ENCODE measurements around the gene USP32. TPM values are rescaled to one million over a fixed set of nuclear protein-coding genes. Genes with fewer than 3 reads are reported as not detected.
A peak's percentile ranks its signal among the peaks of the same experiment; 100 is the strongest.

USP32 gene
- total and polyA plus RNA-seq, 3 experiments from 2014 or later = 8.6 to 24.8 (median 23.1) TPM

- Histone ChIP-seq H3K9me3 (ENCODE audit: low read length) (no peaks in the 10 kb centered on the region), H3K27me3 (ENCODE audit: insufficient read depth, low read length, poor library complexity, severe bottlenecking) (no peaks in the 10 kb centered on the region), H3K27ac (ENCODE audit: low read depth, low read length) (no peak overlapping the region), H3K36me3 (ENCODE audit: insufficient read depth, low read length) (no peaks in the 10 kb centered on the region), H3K4me3 (ENCODE audit: low read length) (no peak overlapping the region), H3K4me1 (ENCODE audit: insufficient read depth, low read length) (no peaks in the 10 kb centered on the region)
- Mint-ChIP-seq H3K9me3 (no peaks in the 10 kb centered on the region), H3K27me3 (no peaks in the 10 kb centered on the region), H3K27ac (no peak overlapping the region), H3K4me1 (no peaks in the 10 kb centered on the region), H3K4me3 (no peak overlapping the region), H3K36me3 (peaks cover 3 to 61% (median 8%) of the 10 kb centered on the region in 3 donors)
- DNase-seq = no peak
- POLR2A ChIA-PET = no interaction called here
- CTCF ChIA-PET = no interaction called here
These were observed 122.5 kb downstream of the USP32 start for GRCh38 chr17:60269417-60269816.

GRCh38 chr17:60260540-60260939 is 131.4 kb downstream of the USP32 start:
- CTCF ChIA-PET = no interaction called here
- Histone ChIP-seq H3K27ac (ENCODE audit: low read depth, low read length) (no peak overlapping the region), H3K4me1 (ENCODE audit: insufficient read depth, low read length) (no peaks in the 10 kb centered on the region), H3K27me3 (ENCODE audit: insufficient read depth, low read length, poor library complexity, severe bottlenecking) (no peaks in the 10 kb centered on the region), H3K36me3 (ENCODE audit: insufficient read depth, low read length) (no peaks in the 10 kb centered on the region), H3K9me3 (ENCODE audit: low read length) (no peaks in the 10 kb centered on the region), H3K4me3 (ENCODE audit: low read length) (no peak overlapping the region)
- H3K4me1 Mint-ChIP-seq = no peaks in the 10 kb centered on the region
- no peak overlapping the region for H3K4me3 Mint-ChIP-seq
- DNase-seq = no peak
- H3K27ac Mint-ChIP-seq = no peak overlapping the region
- no peaks in the 10 kb centered on the region for H3K9me3 Mint-ChIP-seq
- POLR2A ChIA-PET = no interaction called here
- no peaks in the 10 kb centered on the region for H3K27me3 Mint-ChIP-seq
- H3K36me3 Mint-ChIP-seq = peaks cover 9 to 60% (median 29%) of the 10 kb centered on the region in 3 donors

GRCh38 chr17:60258313-60258712 is 133.6 kb downstream of the USP32 start:
- POLR2A ChIA-PET = no interaction called here
- no peaks in the 10 kb centered on the region for H3K27me3 ChIP-seq (ENCODE audit: insufficient read depth, low read length, poor library complexity, severe bottlenecking)
- no peaks in the 10 kb centered on the region for H3K4me1 ChIP-seq (ENCODE audit: insufficient read depth, low read length)
- H3K9me3 ChIP-seq (ENCODE audit: low read length) = no peaks in the 10 kb centered on the region
- no peak overlapping the region for H3K4me3 ChIP-seq (ENCODE audit: low read length)
- Mint-ChIP-seq H3K27ac (no peak overlapping the region), H3K9me3 (no peaks in the 10 kb centered on the region), H3K36me3 (peaks cover 9 to 60% (median 28%) of the 10 kb centered on the region in 3 donors), H3K4me3 (no peak overlapping the region), H3K4me1 (no peaks in the 10 kb centered on the region), H3K27me3 (no peaks in the 10 kb centered on the region)
- no peaks in the 10 kb centered on the region for H3K36me3 ChIP-seq (ENCODE audit: insufficient read depth, low read length)
- no peak for DNase-seq
- H3K27ac ChIP-seq (ENCODE audit: low read depth, low read length) = no peak overlapping the region
- CTCF ChIA-PET = no interaction called here

GRCh38 chr17:60256174-60256573 is 135.8 kb downstream of the USP32 start:
- no peaks in the 10 kb centered on the region for H3K9me3 Mint-ChIP-seq
- CTCF ChIA-PET = no interaction called here
- Histone ChIP-seq H3K9me3 (ENCODE audit: low read length) (no peaks in the 10 kb centered on the region), H3K4me1 (ENCODE audit: insufficient read depth, low read length) (no peaks in the 10 kb centered on the region), H3K27ac (ENCODE audit: low read depth, low read length) (no peak overlapping the region), H3K27me3 (ENCODE audit: insufficient read depth, low read length, poor library complexity, severe bottlenecking) (no peaks in the 10 kb centered on the region), H3K36me3 (ENCODE audit: insufficient read depth, low read length) (no peaks in the 10 kb centered on the region), H3K4me3 (ENCODE audit: low read length) (no peak overlapping the region)
- H3K4me3 Mint-ChIP-seq = no peak overlapping the region
- H3K4me1 Mint-ChIP-seq = no peaks in the 10 kb centered on the region
- no peak overlapping the region for H3K27ac Mint-ChIP-seq
- H3K27me3 Mint-ChIP-seq = no peaks in the 10 kb centered on the region
- no peak for DNase-seq
- peaks cover 12 to 54% (median 21%) of the 10 kb centered on the region in 3 donors for H3K36me3 Mint-ChIP-seq
- POLR2A ChIA-PET = no interaction called here

- Mint-ChIP-seq H3K4me1 (no peaks in the 10 kb centered on the region), H3K4me3 (no peak overlapping the region), H3K27ac (no peak overlapping the region), H3K9me3 (no peaks in the 10 kb centered on the region), H3K27me3 (no peaks in the 10 kb centered on the region), H3K36me3 (peaks cover 21 to 52% (median 24%) of the 10 kb centered on the region in 3 donors)
- POLR2A ChIA-PET = no interaction called here
- no peak for DNase-seq
- Histone ChIP-seq H3K36me3 (ENCODE audit: insufficient read depth, low read length) (no peaks in the 10 kb centered on the region), H3K4me3 (ENCODE audit: low read length) (no peak overlapping the region), H3K9me3 (ENCODE audit: low read length) (no peaks in the 10 kb centered on the region), H3K27ac (ENCODE audit: low read depth, low read length) (no peak overlapping the region), H3K27me3 (ENCODE audit: insufficient read depth, low read length, poor library complexity, severe bottlenecking) (no peaks in the 10 kb centered on the region), H3K4me1 (ENCODE audit: insufficient read depth, low read length) (no peaks in the 10 kb centered on the region)
- CTCF ChIA-PET = no interaction called here
These were observed 138.9 kb downstream of the USP32 start for GRCh38 chr17:60253048-60253447.

GRCh38 chr17:60252459-60252858 is 139.5 kb downstream of the USP32 start:
- Histone ChIP-seq H3K4me1 (ENCODE audit: insufficient read depth, low read length) (no peaks in the 10 kb centered on the region), H3K4me3 (ENCODE audit: low read length) (no peak overlapping the region), H3K9me3 (ENCODE audit: low read length) (no peaks in the 10 kb centered on the region), H3K27ac (ENCODE audit: low read depth, low read length) (no peak overlapping the region), H3K27me3 (ENCODE audit: insufficient read depth, low read length, poor library complexity, severe bottlenecking) (no peaks in the 10 kb centered on the region), H3K36me3 (ENCODE audit: insufficient read depth, low read length) (no peaks in the 10 kb centered on the region)
- H3K27ac Mint-ChIP-seq = peak overlapping the region in 1 of 8 donors; percentile 36
- POLR2A ChIA-PET = no interaction called here
- H3K36me3 Mint-ChIP-seq = peaks cover 18 to 51% (median 24%) of the 10 kb centered on the region in 3 donors
- no peaks in the 10 kb centered on the region for H3K27me3 Mint-ChIP-seq
- CTCF ChIA-PET = no interaction called here
- H3K4me1 Mint-ChIP-seq = no peaks in the 10 kb centered on the region
- DNase-seq = no peak
- no peaks in the 10 kb centered on the region for H3K9me3 Mint-ChIP-seq
- no peak overlapping the region for H3K4me3 Mint-ChIP-seq

- Mint-ChIP-seq H3K4me3 (no peak overlapping the region), H3K27ac (no peak overlapping the region), H3K9me3 (no peaks in the 10 kb centered on the region), H3K4me1 (no peaks in the 10 kb centered on the region), H3K27me3 (no peaks in the 10 kb centered on the region), H3K36me3 (peaks cover 16 to 38% (median 18%) of the 10 kb centered on the region in 3 donors)
- Histone ChIP-seq H3K27ac (ENCODE audit: low read depth, low read length) (no peak overlapping the region), H3K9me3 (ENCODE audit: low read length) (no peaks in the 10 kb centered on the region), H3K4me3 (ENCODE audit: low read length) (no peak overlapping the region), H3K4me1 (ENCODE audit: insufficient read depth, low read length) (no peaks in the 10 kb centered on the region), H3K36me3 (ENCODE audit: insufficient read depth, low read length) (no peaks in the 10 kb centered on the region), H3K27me3 (ENCODE audit: insufficient read depth, low read length, poor library complexity, severe bottlenecking) (no peaks in the 10 kb centered on the region)
- CTCF ChIA-PET = no interaction called here
- no peak for DNase-seq
- POLR2A ChIA-PET = no interaction called here
These were observed 142.6 kb downstream of the USP32 start for GRCh38 chr17:60249290-60249826.

GRCh38 chr17:60248618-60249289 is 143.2 kb downstream of the USP32 start:
- peaks cover 16 to 35% (median 18%) of the 10 kb centered on the region in 3 donors for H3K36me3 Mint-ChIP-seq
- ChIA-PET POLR2A (no interaction called here), CTCF (no interaction called here)
- H3K36me3 ChIP-seq (ENCODE audit: insufficient read depth, low read length) = no peaks in the 10 kb centered on the region
- H3K9me3 Mint-ChIP-seq = no peaks in the 10 kb centered on the region
- H3K27me3 ChIP-seq (ENCODE audit: insufficient read depth, low read length, poor library complexity, severe bottlenecking) = no peaks in the 10 kb centered on the region
- H3K27ac ChIP-seq (ENCODE audit: low read depth, low read length) = no peak overlapping the region
- no peak overlapping the region for H3K27ac Mint-ChIP-seq
- H3K4me1 Mint-ChIP-seq = no peaks in the 10 kb centered on the region
- no peak overlapping the region for H3K4me3 Mint-ChIP-seq
- no peak for DNase-seq
- no peak overlapping the region for H3K4me3 ChIP-seq (ENCODE audit: low read length)
- H3K9me3 ChIP-seq (ENCODE audit: low read length) = no peaks in the 10 kb centered on the region
- no peaks in the 10 kb centered on the region for H3K4me1 ChIP-seq (ENCODE audit: insufficient read depth, low read length)
- no peaks in the 10 kb centered on the region for H3K27me3 Mint-ChIP-seq

Measured in CD8-positive, alpha-beta memory T cell (primary cell).